GM20000 (cell line): ENCODE data around the gene LCP2.

ENCODE experiments used
- DNase-seq: peaks from one replicate; pipeline ENCODE4 v3.0.0; 2012; ENCODE audit warnings: low spot score
- TF ChIP-seq, protein P1 (sequence below): IDR thresholded peaks from 2 replicates; pipeline ENCODE4 v1.5.1; 2012; ENCODE audit warnings: mild to moderate bottlenecking, control low read depth; ENCODE audit errors: extremely low read depth, missing control alignments

Gene LCP2

DNA sequence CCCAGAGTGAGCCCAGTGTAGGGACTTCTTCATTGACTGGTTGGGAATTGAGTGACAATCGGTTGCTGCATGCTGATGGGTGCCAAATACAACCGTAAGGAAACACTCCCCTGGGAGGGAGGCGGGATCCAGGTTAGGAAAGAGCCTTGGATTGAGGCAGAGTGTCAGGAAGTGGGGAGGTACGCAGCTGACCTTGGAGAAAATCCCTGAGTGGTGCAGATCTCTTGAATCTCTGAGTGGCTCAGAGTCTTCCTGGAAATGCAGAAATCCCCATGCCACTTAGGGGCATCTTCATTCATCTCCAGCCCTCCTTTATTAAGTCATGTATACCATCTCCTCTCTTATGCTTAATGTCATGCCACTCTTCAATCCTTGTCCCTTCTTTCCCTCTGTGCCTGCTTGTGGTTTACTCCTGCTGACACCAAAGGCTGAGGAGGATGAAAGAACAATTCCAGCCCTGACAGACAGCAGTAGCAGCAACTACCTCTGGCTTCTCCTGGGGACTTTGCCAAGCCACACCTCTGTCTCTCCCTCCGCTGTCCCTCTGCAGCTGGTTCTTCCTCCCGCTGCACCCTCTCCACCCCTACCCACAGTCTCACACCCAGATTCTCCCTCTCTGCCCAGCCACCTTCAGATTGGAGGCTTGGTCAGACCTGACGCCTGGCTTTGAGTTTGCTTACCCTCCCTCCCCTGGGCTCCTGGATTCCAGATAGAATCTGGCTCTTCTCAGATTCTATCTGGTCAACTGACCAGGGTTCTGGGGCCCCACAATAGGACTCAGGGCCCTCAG is 14.1 kb upstream of the LCP2 start:
- DNase-seq = no peak
- TF ChIP-seq, protein P1, sequence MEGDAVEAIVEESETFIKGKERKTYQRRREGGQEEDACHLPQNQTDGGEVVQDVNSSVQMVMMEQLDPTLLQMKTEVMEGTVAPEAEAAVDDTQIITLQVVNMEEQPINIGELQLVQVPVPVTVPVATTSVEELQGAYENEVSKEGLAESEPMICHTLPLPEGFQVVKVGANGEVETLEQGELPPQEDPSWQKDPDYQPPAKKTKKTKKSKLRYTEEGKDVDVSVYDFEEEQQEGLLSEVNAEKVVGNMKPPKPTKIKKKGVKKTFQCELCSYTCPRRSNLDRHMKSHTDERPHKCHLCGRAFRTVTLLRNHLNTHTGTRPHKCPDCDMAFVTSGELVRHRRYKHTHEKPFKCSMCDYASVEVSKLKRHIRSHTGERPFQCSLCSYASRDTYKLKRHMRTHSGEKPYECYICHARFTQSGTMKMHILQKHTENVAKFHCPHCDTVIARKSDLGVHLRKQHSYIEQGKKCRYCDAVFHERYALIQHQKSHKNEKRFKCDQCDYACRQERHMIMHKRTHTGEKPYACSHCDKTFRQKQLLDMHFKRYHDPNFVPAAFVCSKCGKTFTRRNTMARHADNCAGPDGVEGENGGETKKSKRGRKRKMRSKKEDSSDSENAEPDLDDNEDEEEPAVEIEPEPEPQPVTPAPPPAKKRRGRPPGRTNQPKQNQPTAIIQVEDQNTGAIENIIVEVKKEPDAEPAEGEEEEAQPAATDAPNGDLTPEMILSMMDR = no peak

DNA sequence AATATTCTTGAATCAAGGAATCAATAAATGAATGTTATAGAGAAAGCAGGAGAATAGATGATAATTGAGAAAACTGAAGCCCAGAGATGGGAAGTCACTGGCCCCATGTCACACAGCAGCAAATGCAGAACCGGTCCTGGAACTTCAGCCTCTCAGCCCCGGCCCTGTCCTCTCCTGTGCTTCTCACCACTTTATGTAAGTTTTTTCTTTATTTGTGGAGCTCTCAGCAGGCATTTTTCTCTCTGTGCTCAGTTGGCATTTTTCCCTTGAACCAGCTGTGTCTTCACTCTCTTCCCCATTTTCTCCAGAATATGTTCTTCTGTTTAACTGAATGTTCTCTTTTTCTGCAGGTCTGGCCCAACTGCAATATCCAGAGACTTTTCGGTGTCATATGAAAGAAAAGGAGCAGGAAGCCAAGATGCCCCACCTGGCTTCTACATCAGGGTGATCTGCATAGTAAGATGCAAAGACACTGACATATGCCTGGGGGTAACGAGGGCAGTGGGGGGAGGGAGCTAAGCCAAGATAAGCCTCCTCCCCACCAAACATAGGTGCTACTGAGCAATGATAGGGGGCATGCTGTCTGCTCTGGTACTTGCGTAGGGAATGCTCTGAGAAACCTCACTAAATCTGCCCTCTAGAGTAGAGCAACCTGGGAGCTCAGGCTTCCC is 12.8 kb upstream of the LCP2 start:
- TF ChIP-seq, protein P1 = no peak
- no peak for DNase-seq

DNA sequence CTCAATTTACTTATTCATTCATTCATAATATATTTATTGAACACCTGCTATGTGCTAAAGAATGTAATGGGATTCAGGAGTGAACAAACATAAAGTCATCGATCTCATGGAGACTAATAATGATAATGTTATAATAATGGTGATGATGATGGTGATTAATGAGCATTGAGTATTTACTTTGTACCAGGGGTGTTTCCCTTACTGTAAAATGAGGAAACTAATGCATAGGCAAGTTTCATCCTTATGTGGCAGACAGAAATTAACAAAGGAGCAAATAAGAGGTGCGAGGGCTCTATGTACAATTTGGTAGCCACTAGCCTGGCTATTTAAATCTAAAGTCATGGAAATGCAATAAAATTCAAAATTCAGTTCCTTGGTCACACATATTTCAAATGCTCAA is 11.1 kb upstream of the LCP2 start:
- DNase-seq = no peak
- TF ChIP-seq, protein P1 = no peak

DNA sequence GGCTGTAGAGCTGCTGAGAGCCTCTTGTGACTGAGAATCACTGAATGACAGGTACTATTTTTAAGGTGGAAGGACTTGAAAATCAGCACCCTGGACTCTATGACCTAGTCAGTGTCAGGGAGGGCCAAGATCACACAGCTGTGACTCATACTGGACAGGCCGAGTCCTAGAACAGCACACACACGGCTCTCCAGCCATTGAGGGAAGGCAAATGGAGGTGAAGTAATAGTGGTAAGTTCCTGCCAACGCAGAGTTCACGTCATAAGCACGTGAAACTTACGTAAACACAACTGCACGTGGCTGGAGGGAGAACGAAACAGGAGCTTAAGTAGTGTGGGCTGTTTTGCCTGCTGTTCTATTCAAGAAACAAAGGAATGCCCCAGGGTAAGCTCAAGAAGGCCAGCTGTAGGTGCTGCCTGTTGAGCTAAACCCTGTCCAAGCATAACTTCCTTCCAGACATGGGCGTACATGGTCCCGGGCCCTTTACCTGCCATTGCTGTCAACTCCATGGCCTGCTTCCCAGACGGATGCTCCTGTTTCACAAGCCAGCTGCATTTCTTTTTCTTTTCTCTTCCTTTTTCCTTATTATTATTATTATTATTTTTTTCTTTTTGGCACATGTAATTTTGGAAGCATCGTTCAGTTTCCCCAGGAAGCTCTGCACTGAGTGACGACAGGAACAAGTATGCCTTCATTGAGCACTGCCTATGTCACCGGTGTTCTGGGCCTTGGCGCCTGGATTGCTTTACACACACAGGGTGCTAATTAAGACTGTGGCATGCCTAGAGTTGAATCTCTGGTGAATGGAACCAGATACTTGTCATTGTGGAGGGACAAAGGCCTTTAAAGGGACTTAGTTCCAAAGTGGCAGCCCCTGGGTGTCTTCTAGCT is 10.2 kb upstream of the LCP2 start:
- TF ChIP-seq, protein P1 = no peak

DNA sequence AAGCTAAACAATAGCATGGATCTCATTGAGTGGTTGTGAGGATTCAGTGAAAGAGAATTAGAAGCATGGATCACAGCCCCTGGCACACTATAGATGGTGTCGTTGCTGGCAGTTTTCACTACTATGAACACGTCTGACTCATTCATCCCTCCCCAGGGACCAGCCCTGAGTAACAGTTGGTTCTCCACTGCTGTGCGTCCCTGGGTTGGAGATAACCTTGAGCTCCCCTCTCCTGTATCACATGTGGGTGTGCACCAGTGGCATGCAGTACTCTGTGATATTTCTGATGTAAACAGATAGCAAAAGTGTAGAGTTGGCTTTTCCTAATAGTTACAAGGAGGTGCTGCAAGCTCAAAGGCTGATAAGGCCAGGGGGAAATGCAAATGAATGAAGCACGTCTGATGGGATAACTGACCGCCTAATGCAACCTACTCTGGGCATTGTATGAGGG is 8.8 kb upstream of the LCP2 start:
- no peak for DNase-seq
- TF ChIP-seq, protein P1 = no peak

More for the DNA sequence above, 10.2 kb upstream of the LCP2 start:
- DNase-seq = no peak

DNA sequence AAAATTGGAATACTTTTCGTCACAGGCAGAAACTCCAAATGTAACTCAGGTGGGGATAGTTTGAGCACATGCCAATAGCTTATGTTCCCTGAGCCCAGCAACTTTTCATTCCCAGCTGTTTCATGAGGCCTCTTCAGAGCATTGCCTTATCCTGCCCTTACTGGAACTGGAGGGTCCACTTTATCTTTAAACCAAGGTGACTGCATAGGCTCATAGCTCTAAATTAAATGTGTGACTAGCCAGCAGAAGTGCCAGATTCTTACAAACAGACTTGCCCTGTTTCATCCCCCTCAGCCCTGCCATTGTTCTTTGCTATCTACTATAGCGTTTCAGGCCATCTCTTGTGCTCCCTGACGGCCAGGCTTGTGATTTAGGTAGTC is 8.1 kb upstream of the LCP2 start:
- TF ChIP-seq, protein P1 = no peak
- no peak for DNase-seq
